Skeletal muscle satellite cell (primary cell): ENCODE results near the gene PARVA.

Experiments used
- H3K27me3 ChIP-seq: 2 replicates; pipeline ENCODE4 v1.7.0; 2013; ENCODE audit warnings: low read length; ENCODE audit not compliant: control insufficient read depth, insufficient read depth
- H3K36me3 ChIP-seq: 2 replicates; pipeline ENCODE4 v1.7.0; 2013; ENCODE audit warnings: mild to moderate bottlenecking, control low read depth, low read length; ENCODE audit not compliant: insufficient read depth
- H3K4me1 ChIP-seq: 2 replicates; pipeline ENCODE4 v1.7.0; 2013; ENCODE audit warnings: low read length; ENCODE audit not compliant: control insufficient read depth, insufficient read depth
- H3K4me2 ChIP-seq: 2 replicates; pipeline ENCODE4 v1.7.0; 2013; ENCODE audit warnings: mild to moderate bottlenecking, low read length
- H3K4me3 ChIP-seq: 2 replicates; pipeline ENCODE4 v1.7.0; 2013; ENCODE audit warnings: low read length
- H3K9ac ChIP-seq: 2 replicates; pipeline ENCODE4 v1.7.0; 2013; ENCODE audit warnings: mild to moderate bottlenecking, low read depth, low read length, moderate library complexity
- H3K9me3 ChIP-seq: replicated peaks from 2 replicates; pipeline ENCODE4 v1.7.0; 2013; ENCODE audit warnings: mild to moderate bottlenecking, control low read depth, low read length

Gene PARVA

GRCh38 chr11:12470236-12470635 lies 92.9 kb downstream of the PARVA start:
- no peak overlapping the region for H3K9ac ChIP-seq
- no peak overlapping the region for H3K4me3 ChIP-seq
- H3K27me3 ChIP-seq = no peaks in the 10 kb centered on the region
- no peak overlapping the region for H3K4me2 ChIP-seq
- peaks cover 8% of the 10 kb centered on the region for H3K36me3 ChIP-seq
- H3K9me3 ChIP-seq = no peaks in the 10 kb centered on the region
- H3K4me1 ChIP-seq = peaks cover 15% of the 10 kb centered on the region

GRCh38 chr11:12472401-12473005 lies 95.1 kb downstream of the PARVA start:
- no peaks in the 10 kb centered on the region for H3K27me3 ChIP-seq
- H3K9ac ChIP-seq = no peak overlapping the region
- no peaks in the 10 kb centered on the region for H3K9me3 ChIP-seq
- H3K4me2 ChIP-seq = no peak overlapping the region
- peaks cover 15% of the 10 kb centered on the region for H3K4me1 ChIP-seq
- H3K36me3 ChIP-seq = peaks cover 25% of the 10 kb centered on the region
- H3K4me3 ChIP-seq = no peak overlapping the region

GRCh38 chr11:12473381-12473780 lies 96.0 kb downstream of the PARVA start:
- Histone ChIP-seq H3K4me3 (no peak overlapping the region), H3K36me3 (peaks cover 33% of the 10 kb centered on the region), H3K27me3 (no peaks in the 10 kb centered on the region)

GRCh38 chr11:12474871-12475270 lies 97.5 kb downstream of the PARVA start:
- Histone ChIP-seq H3K9ac (no peak overlapping the region), H3K9me3 (no peaks in the 10 kb centered on the region), H3K36me3 (peaks cover 44% of the 10 kb centered on the region), H3K27me3 (no peaks in the 10 kb centered on the region), H3K4me1 (peaks cover 19% of the 10 kb centered on the region), H3K4me2 (no peak overlapping the region), H3K4me3 (no peak overlapping the region)

More at GRCh38 chr11:12473381-12473780, 96.0 kb downstream of the PARVA start:
- no peaks in the 10 kb centered on the region for H3K9me3 ChIP-seq
- H3K9ac ChIP-seq = no peak overlapping the region
- H3K4me2 ChIP-seq = no peak overlapping the region
- H3K4me1 ChIP-seq = peaks cover 18% of the 10 kb centered on the region

- peaks cover 61% of the 10 kb centered on the region for H3K36me3 ChIP-seq
- no peak overlapping the region for H3K9ac ChIP-seq
- no peak overlapping the region for H3K4me2 ChIP-seq
- H3K4me1 ChIP-seq = peaks cover 10% of the 10 kb centered on the region
- H3K4me3 ChIP-seq = no peak overlapping the region
- H3K27me3 ChIP-seq = no peaks in the 10 kb centered on the region
- no peaks in the 10 kb centered on the region for H3K9me3 ChIP-seq
Observed at GRCh38 chr11:12478743-12479142, 101.4 kb downstream of the PARVA start.

GRCh38 chr11:12480401-12480800 lies 103.0 kb downstream of the PARVA start:
- H3K36me3 ChIP-seq = peaks cover 55% of the 10 kb centered on the region
- H3K4me1 ChIP-seq = peaks cover 18% of the 10 kb centered on the region
- H3K4me2 ChIP-seq = no peak overlapping the region
- H3K9ac ChIP-seq = no peak overlapping the region
- H3K27me3 ChIP-seq = no peaks in the 10 kb centered on the region
- H3K4me3 ChIP-seq = no peak overlapping the region
- no peaks in the 10 kb centered on the region for H3K9me3 ChIP-seq

- H3K9me3 ChIP-seq = no peaks in the 10 kb centered on the region
- H3K36me3 ChIP-seq = peaks cover 50% of the 10 kb centered on the region
- no peak overlapping the region for H3K9ac ChIP-seq
- H3K4me1 ChIP-seq = peaks cover 18% of the 10 kb centered on the region
- H3K4me3 ChIP-seq = no peak overlapping the region
- H3K27me3 ChIP-seq = no peaks in the 10 kb centered on the region
- no peak overlapping the region for H3K4me2 ChIP-seq
Observed at GRCh38 chr11:12482839-12483238, 105.5 kb downstream of the PARVA start.

GRCh38 chr11:12483604-12484003 lies 106.2 kb downstream of the PARVA start:
- Histone ChIP-seq H3K9me3 (peaks cover 3% of the 10 kb centered on the region), H3K4me3 (no peak overlapping the region), H3K9ac (no peak overlapping the region), H3K27me3 (no peaks in the 10 kb centered on the region), H3K36me3 (peaks cover 44% of the 10 kb centered on the region), H3K4me2 (no peak overlapping the region), H3K4me1 (peaks cover 12% of the 10 kb centered on the region)

- Histone ChIP-seq H3K4me3 (no peak overlapping the region), H3K9me3 (peaks cover 3% of the 10 kb centered on the region), H3K36me3 (peaks cover 34% of the 10 kb centered on the region)
Observed at GRCh38 chr11:12485328-12485727, 108.0 kb downstream of the PARVA start.

GRCh38 chr11:12489246-12489772 lies 111.9 kb downstream of the PARVA start:
- Histone ChIP-seq H3K36me3 (peaks cover 17% of the 10 kb centered on the region), H3K4me3 (no peak overlapping the region), H3K27me3 (no peaks in the 10 kb centered on the region), H3K9me3 (peaks cover 3% of the 10 kb centered on the region), H3K4me2 (no peak overlapping the region), H3K9ac (no peak overlapping the region), H3K4me1 (peaks cover 2% of the 10 kb centered on the region)

More at GRCh38 chr11:12485328-12485727, 108.0 kb downstream of the PARVA start:
- peaks cover 8% of the 10 kb centered on the region for H3K4me1 ChIP-seq
- no peak overlapping the region for H3K9ac ChIP-seq
- H3K27me3 ChIP-seq = no peaks in the 10 kb centered on the region
- no peak overlapping the region for H3K4me2 ChIP-seq

GRCh38 chr11:12494699-12495098 lies 117.3 kb downstream of the PARVA start:
- peaks cover 4% of the 10 kb centered on the region for H3K4me1 ChIP-seq
- no peaks in the 10 kb centered on the region for H3K27me3 ChIP-seq
- no peaks in the 10 kb centered on the region for H3K9me3 ChIP-seq
- peaks cover 27% of the 10 kb centered on the region for H3K36me3 ChIP-seq
- H3K9ac ChIP-seq = no peak overlapping the region
- H3K4me3 ChIP-seq = no peak overlapping the region
- H3K4me2 ChIP-seq = no peak overlapping the region
